ENCODE results near the gene ZNF644.
A peak's percentile ranks its signal among the peaks of the same experiment; 100 is the strongest.

The ZNF644 gene

GRCh38 chr1:90977522-90977921 lies 44.3 kb downstream of the ZNF644 start:
- no peak overlapping the region for H3K4me3 ChIP-seq (replicated peaks; ENCODE audit: low read depth, low read length)
- H3K27me3 ChIP-seq (replicated peaks; ENCODE audit: control insufficient read depth, insufficient read depth, low read length): no peaks in the 10 kb centered on the region
- DNase-seq (ENCODE audit: extremely low read depth, insufficient read length): no peak
- TF ChIP-seq, protein P1, sequence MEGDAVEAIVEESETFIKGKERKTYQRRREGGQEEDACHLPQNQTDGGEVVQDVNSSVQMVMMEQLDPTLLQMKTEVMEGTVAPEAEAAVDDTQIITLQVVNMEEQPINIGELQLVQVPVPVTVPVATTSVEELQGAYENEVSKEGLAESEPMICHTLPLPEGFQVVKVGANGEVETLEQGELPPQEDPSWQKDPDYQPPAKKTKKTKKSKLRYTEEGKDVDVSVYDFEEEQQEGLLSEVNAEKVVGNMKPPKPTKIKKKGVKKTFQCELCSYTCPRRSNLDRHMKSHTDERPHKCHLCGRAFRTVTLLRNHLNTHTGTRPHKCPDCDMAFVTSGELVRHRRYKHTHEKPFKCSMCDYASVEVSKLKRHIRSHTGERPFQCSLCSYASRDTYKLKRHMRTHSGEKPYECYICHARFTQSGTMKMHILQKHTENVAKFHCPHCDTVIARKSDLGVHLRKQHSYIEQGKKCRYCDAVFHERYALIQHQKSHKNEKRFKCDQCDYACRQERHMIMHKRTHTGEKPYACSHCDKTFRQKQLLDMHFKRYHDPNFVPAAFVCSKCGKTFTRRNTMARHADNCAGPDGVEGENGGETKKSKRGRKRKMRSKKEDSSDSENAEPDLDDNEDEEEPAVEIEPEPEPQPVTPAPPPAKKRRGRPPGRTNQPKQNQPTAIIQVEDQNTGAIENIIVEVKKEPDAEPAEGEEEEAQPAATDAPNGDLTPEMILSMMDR (IDR thresholded peaks at IDR 0.05; ENCODE audit: insufficient read depth, low read length, poor library complexity, severe bottlenecking): no peak
- no peaks in the 10 kb centered on the region for H3K36me3 ChIP-seq (ENCODE audit: control insufficient read depth, insufficient read depth, low read length)

GRCh38 chr1:90973897-90974798 lies 47.7 kb downstream of the ZNF644 start:
- Histone ChIP-seq H3K36me3 (ENCODE audit: control insufficient read depth, insufficient read depth, low read length) (peaks cover 3% of the 10 kb centered on the region), H3K27me3 (replicated peaks; ENCODE audit: control insufficient read depth, insufficient read depth, low read length) (no peaks in the 10 kb centered on the region), H3K4me3 (replicated peaks; ENCODE audit: low read depth, low read length) (no peak overlapping the region)
- no peak for DNase-seq (ENCODE audit: extremely low read depth, insufficient read length)
- TF ChIP-seq, protein P1 (IDR thresholded peaks at IDR 0.05; ENCODE audit: insufficient read depth, low read length, poor library complexity, severe bottlenecking): no peak

DNA sequence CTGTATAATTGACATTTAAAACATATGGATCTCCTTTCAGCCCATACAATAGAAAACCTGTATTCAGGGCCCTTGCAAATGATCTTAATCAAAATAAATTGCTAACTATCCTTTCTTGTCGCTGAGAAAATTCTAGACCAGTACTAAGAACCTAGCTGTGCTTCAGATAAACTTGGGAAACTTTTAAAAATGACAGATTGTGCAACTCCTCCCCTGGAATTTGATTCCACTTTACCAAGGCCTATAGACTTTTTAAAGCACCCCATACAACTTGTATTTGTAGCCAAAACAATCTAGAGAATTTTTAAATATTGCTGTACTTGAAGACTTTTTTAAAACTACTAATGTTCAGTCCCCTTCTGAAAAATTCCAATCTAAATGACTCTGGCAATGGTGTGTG lies 51.6 kb downstream of the ZNF644 start:
- no peak for DNase-seq (ENCODE audit: extremely low read depth, insufficient read length)
- Histone ChIP-seq H3K27me3 (replicated peaks; ENCODE audit: control insufficient read depth, insufficient read depth, low read length) (no peaks in the 10 kb centered on the region), H3K36me3 (ENCODE audit: control insufficient read depth, insufficient read depth, low read length) (peaks cover 3% of the 10 kb centered on the region), H3K4me3 (replicated peaks; ENCODE audit: low read depth, low read length) (no peak overlapping the region)
- TF ChIP-seq, protein P1 (IDR thresholded peaks at IDR 0.05; ENCODE audit: insufficient read depth, low read length, poor library complexity, severe bottlenecking): no peak

- no peaks in the 10 kb centered on the region for H3K27me3 ChIP-seq (replicated peaks; ENCODE audit: control insufficient read depth, insufficient read depth, low read length)
- TF ChIP-seq, protein P1 (IDR thresholded peaks at IDR 0.05; ENCODE audit: insufficient read depth, low read length, poor library complexity, severe bottlenecking): no peak
- no peak overlapping the region for H3K4me3 ChIP-seq (replicated peaks; ENCODE audit: low read depth, low read length)
- peaks cover 3% of the 10 kb centered on the region for H3K36me3 ChIP-seq (ENCODE audit: control insufficient read depth, insufficient read depth, low read length)
- no peak for DNase-seq (ENCODE audit: extremely low read depth, insufficient read length)
Observed at GRCh38 chr1:90969241-90969640, 52.6 kb downstream of the ZNF644 start.

DNA sequence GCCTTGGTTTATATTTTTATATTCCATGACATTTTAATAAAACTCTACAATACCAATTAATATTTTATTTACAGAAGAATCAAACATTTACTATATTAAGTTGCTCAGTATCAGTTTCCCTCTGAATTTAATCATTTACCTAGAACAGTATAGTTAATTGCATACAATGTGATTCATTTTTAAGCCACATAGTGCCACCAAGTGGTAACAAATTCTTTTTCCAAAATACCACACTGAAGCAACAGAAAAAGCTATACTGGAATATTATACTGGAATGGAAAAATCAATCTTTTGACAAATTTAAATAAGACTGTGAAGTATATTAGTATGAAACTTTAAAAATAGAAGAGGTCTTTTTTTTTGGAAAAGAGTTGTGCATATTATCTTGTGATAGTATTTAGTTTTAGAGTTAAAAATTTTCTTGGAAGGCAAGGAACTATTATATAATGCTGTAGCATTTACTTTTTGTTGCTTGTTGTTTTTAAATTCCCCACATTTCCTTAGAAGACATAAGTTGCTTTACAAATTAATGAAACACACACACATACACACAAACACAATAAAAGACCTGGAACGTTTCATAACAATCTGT lies 57.3 kb downstream of the ZNF644 start:
- Histone ChIP-seq H3K4me3 (replicated peaks; ENCODE audit: low read depth, low read length) (no peak overlapping the region), H3K36me3 (ENCODE audit: control insufficient read depth, insufficient read depth, low read length) (no peaks in the 10 kb centered on the region), H3K27me3 (replicated peaks; ENCODE audit: control insufficient read depth, insufficient read depth, low read length) (no peaks in the 10 kb centered on the region)
- TF ChIP-seq, protein P1 (IDR thresholded peaks at IDR 0.05; ENCODE audit: insufficient read depth, low read length, poor library complexity, severe bottlenecking): peak; percentile 31
- no peak for DNase-seq (ENCODE audit: extremely low read depth, insufficient read length)

Data from GM06990 (cell line).